OCI-LY3 (cell line): ENCODE data around the gene PKM.

Experiments used
- CTCF ChIP-seq: fragments of 200-600, 300-600 bp; sonication (generic); IDR thresholded peaks from 2 replicates; pipeline ENCODE4 v1.5.1; 2014; ENCODE audit warnings: antibody characterized with exemption, low read length, low read depth
- EZH2phosphoT487 ChIP-seq: fragments of 200-600 bp; shearing (Covaris generic); IDR thresholded peaks from 2 replicates; pipeline ENCODE4 v1.6.1; 2018; ENCODE audit warnings: antibody characterized with exemption, mixed run types, low read depth

DNA sequence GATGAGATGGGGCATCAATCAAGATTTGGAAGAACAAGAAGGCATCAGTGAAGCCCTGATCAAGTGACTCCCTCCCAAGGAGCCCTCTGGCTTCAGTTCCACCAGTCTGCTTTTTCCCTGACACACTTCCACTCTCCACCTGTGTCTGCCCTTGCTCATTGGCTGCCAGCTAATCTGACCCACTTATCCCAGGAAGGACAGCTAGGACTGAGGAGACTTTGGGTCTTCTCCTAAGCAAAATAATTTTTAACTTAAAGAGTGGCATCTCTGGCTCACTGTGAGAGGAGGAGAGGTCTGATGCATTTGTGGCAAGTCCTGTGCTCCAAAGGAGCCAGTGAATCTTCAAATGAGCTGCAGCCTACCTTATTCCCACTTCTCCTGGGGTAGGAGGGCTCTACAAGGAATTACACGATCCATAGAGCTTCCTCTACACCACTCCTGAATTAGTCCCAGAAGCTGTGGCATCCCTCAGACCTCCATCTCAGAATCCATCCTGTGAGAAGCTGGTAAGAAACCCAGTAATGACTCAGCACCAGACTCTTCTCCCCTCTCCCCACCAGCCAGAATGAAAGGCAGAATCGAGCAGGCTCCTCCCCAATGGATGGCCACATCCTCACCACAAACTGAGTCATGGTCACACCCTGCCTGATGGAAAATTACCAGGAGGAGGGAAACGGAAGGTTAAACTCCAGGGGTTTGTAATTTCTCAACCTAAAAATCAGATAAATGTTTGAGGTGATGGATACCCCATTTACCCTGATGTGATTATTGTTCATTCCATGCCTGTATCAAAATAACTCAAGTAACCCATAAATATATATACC lies 6.3 kb upstream of the PKM start:
- TF ChIP-seq CTCF (no peak), EZH2phosphoT487 (no peak)
